ENCODE measurements around the gene CNKSR2.

DNA sequence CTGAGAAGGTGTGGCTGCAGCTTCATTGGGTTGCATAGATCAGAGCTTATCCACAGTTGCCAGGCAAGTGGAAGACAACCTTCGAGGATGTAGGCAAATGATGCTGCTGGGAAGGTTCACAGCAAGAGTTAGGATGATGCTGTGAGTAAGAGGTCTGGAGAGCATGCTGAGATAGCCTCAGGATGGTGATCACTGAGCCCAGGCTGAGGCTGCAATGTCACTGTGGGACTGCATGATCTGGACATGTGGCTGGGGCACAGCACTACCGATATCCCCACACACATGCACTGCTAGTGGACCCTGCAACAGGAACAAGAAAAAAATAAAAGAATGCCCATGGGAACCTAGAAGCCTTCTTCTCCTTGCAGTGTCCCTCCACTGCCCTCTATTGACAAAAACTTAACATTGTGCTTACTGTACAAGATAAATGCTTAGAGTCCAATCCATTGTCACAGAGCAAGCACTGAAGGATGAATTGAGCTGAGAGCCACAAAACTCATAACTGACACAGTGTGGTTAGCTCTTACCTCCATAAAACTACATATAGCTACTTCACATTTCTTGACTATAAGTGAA, 105.6 kb downstream of the CNKSR2 start:
- TF ChIP-seq, protein P1, sequence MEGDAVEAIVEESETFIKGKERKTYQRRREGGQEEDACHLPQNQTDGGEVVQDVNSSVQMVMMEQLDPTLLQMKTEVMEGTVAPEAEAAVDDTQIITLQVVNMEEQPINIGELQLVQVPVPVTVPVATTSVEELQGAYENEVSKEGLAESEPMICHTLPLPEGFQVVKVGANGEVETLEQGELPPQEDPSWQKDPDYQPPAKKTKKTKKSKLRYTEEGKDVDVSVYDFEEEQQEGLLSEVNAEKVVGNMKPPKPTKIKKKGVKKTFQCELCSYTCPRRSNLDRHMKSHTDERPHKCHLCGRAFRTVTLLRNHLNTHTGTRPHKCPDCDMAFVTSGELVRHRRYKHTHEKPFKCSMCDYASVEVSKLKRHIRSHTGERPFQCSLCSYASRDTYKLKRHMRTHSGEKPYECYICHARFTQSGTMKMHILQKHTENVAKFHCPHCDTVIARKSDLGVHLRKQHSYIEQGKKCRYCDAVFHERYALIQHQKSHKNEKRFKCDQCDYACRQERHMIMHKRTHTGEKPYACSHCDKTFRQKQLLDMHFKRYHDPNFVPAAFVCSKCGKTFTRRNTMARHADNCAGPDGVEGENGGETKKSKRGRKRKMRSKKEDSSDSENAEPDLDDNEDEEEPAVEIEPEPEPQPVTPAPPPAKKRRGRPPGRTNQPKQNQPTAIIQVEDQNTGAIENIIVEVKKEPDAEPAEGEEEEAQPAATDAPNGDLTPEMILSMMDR (IDR thresholded peaks at IDR 0.05), result no peak
- no peak for TF ChIP-seq POLR2A (IDR thresholded peaks at IDR 0.05)

Data from ovary (tissue), 3 donors.